GM19468 (cell line): ENCODE data around the gene PERP.
"Not testable (repeated sequence)": the region's sequence is repeated elsewhere in the genome, so short reads cannot be mapped to it uniquely, and the experiment has no call there.

Experiments
- ATAC-seq: cut with Tn5 transposase; IDR thresholded peaks from one replicate; pipeline ENCODE4 v1.9.1; 2021; ENCODE audit warnings: mild to moderate bottlenecking, moderate library complexity, moderate number of reproducible peaks; ENCODE audit not compliant: unreplicated experiment; ENCODE audit errors: extremely low read depth

The PERP gene

GRCh38 chr6:138105880-138106664 lies 1.1 kb downstream of the PERP start:
- no peak for ATAC-seq

DNA sequence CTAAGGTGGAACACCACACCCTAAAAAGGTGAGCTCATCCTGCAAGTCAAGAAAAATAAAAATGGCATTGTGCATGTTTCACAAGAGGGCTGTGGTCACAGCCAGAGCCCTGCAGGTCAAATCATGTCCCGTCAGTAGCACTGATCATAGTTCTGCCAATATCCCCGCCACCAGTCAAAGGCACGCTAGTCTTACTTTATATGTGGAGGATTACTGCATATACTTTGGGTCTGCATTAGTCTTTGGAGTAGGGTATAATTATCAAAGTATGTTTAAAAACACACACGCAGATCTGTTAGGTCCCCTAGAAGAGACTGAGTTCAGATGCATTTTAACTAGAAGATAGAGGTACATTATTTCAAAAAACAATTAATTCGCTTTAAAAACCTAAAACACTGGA lies 1.8 kb downstream of the PERP start:
- no peak for ATAC-seq

DNA sequence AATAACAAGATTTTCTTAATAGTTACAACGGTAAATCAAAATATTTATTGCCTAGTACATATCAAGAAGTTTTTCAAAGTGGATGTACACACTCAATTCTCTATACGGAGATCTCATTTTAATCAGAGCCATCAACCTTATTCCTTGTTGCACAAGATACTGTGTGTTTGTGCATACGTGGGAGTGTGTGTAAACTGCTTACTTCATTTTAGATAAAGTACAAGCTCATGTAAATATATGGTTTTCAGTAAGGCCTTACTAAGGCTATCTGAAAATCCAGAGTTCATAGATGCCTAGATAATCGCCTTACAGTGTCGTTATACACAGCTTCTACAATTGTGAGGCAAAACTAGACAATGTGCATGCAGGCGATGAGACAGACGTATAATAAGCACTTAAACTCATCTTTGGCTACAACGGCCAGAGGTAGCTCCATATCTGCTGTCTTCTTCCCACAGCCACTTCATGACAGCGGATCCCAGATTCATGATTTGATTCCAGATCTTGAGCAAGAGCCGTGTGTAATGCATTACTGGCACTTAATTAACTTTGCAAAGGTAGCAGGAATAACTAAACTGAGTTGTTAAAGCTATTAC lies 2.5 kb downstream of the PERP start:
- no peak for ATAC-seq

- ATAC-seq, result no peak
Observed at GRCh38 chr6:138103871-138104270, 3.3 kb downstream of the PERP start.

DNA sequence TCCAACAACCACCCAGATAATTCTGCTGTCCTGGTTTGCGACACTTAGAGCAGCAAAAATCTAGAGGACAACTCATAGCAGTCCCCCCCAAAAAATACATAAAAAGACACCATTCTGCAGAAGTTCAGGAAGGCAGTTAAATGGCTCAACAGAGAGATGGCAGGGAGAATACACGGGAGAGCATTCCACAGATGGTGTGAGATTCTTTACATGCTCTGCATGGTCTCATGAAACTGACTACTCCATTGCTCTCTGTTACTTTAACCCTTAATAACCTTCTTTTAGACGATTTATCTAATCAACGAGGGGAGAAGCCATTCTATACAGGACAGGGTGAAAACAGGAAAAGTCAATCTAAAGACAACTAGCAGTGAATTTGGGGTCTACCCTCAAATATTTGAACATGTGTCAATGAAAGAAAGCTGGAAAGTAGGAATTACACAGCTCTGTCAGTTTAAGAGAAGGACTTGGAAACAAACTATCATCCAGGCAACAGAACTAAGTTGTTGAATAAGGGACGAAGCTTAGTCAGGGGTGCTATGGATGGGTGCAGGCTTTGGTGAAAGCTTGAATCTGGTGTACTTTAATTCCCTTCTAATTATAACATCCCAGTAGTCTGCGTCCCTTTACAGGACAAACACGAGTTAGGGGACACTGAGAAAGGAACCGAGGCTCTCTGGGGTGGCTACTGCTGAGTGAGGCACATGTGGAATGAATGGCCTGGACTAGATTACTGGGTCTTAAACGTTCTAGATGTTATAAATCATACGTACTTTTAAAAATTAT lies 5.1 kb downstream of the PERP start:
- no peak for ATAC-seq

DNA sequence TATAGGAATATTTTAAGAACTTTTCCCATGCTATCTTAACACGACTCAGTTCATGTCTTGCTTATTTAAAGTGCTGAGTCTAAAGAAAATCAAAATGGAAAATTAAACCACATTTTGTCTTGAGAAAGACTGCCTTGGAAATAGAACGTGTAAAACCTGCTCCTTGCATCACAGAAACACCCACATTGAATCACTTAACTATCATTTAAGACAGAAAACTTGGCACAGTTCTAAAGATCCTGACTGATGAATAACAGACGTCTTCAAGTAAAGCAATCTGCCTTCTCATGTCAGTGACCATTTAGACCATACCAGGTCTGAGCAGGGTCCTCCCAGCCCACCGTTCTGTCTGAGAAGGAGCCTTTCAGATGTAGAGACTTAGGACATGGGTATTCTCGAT lies 7.4 kb downstream of the PERP start:
- no peak for ATAC-seq

GRCh38 chr6:138098306-138098705 lies 8.9 kb downstream of the PERP start:
- ATAC-seq, result no peak

DNA sequence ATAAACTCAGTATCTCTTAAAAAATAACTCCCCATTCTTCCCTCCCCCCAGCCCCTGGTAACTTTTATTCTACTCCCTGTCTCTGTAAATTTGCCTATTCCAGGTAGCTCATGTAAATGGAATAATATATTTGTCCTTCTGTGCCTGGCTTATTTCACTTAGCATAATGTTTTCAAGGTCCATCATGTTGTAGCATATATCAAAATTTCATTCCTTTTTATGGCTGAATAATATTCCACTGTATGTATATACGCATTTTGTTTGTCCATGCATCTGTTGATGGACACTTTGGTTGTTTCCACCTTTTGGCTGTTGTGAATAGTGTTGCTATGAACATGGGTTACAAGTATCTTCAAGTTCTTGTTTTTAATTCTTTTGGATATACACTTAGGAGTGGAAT lies 13.0 kb downstream of the PERP start:
- no peak for ATAC-seq

DNA sequence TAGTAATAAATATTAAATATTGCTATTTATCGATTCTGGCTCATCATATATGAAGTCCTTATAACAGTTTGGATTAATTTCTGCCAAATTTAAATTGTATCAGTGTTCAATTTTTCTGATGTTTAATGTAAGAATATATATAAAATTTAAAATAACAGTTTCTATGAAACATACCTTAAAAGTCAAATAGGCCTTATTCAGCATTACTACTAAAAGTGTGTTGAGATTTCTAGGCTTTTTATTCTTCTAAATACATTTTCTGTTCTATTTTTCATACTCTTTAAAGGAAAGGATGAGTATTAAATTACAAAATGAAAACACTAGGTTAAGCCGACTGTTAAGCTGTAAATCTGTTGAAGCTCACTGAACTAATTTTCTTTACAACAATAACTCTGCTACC lies 13.6 kb downstream of the PERP start:
- no peak for ATAC-seq

- no peak for ATAC-seq
Observed at GRCh38 chr6:138092686-138093085, 14.5 kb downstream of the PERP start.

- ATAC-seq, result no peak
Observed at GRCh38 chr6:138089325-138089724, 17.9 kb downstream of the PERP start.

DNA sequence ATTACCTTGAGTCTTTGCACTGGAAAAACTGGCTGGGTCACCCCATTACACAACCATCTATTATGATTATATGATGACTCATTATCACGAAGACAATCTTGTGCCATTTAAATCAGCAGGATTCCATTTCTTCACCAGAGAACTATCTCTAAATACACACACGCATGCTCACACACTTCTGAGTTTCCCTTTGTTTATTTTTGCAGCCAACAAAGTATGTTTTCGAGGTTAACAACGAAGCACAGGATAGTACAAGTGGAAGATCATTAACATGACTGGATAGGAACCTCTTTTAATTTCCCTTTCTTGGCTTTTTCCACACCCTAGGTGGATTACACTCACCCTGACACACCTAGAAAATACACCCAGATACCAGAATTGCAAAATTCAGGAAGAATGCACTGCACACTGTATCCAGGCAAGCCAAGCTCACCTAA lies 18.9 kb downstream of the PERP start:
- ATAC-seq, result no peak

DNA sequence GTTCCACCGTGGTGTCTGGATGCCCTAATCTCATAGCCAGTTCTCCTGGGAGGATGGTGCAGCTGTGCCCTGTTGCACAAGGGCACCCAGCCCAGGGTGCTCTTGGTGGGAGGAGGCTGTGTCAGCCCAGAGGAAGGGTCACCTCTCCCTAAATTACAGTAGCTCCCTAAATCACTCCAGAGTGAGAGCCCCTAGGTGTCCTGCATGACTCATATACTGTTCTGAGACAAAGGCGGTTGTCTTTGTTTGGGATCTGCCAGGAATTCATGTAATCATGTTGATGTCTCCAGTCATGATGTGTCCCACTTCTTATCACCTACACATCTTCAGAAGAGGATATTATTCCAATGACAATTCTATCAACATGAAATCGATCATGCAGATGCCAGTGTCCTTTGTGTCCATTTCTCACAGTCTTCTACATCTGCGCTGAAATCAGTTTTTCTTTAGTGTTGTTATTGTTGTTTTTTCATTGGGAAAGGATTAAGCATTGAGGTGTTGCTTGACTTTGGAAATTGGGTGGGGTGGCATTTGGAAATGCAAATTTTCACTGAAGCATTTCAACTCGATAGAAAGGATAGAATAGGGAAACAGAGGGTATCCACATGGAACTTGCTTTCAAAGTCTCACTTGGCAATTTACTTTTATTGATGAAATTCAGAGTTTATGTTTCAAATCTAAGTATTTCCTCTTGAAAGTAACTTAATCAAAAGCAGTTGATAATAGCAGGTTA lies 19.5 kb downstream of the PERP start:
- no peak for ATAC-seq

DNA sequence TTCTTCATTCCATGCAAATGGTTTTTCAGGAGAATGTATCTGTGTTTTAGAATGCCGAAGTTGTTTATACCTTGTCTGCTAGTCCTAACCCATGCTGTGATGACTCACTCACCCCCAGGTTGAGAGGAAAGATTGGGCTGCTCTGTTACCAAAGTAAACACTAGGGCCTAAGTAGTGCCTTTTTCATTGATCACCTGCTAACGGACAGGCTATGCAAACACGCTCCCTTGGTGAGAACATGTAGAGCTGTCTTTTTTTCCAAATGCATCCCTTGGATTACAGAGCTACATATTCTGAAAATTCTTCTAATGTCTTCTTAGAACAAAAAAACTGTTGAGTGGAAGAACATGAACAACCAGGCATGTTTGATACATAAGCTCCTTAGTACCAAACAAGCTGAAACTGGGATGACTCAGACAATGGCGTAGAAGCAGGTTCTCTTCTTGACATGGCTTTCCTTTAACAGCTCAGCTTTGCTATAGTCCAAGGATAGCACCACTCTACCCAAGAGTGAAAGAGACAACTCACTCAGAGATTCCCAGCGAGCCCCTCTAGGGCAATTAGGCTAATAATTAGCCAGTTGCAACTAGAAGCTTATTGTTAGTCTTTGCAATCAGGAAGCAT lies 20.5 kb downstream of the PERP start:
- ATAC-seq, result no peak

DNA sequence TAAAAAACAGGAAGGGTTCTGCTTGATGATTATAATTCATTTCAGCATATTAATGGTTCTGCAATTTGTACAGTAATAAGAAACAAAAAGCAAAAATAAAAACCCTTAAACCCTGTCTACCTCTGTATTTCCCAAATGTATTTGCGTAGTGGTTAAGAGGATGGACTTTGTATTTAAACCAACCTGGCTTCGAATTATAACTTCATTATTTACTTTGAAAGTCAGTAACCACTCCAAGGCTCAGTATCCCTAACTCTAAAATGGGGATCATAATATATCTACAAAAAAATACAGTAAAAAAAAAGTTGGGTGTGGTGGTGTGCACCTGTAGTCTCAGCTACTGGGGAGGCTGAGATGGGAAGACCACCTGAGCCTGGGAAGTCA lies 21.4 kb downstream of the PERP start:
- no peak for ATAC-seq

- no peak for ATAC-seq
Observed at GRCh38 chr6:138084904-138085838, 22.0 kb downstream of the PERP start.

- no peak for ATAC-seq
Observed at GRCh38 chr6:138082232-138082631, 25.0 kb downstream of the PERP start.

DNA sequence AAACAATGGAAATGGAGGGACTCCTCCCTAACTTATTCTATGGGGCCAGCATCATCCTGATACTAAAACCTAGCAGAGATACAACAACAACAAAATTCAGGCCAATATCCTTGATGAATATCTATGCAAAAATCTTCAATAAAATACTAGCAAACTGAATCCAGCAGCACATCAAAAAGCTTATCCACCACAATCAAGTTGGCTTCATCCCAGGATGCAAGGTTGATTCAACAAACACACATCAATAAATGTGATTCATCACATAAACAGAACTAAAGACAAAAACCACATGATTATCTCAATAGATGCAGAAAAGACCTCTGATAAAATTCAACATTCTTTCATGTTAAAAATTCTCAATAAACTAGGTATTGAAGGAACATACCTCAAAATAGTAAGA lies 27.7 kb downstream of the PERP start:
- not testable (repeated sequence) for ATAC-seq

DNA sequence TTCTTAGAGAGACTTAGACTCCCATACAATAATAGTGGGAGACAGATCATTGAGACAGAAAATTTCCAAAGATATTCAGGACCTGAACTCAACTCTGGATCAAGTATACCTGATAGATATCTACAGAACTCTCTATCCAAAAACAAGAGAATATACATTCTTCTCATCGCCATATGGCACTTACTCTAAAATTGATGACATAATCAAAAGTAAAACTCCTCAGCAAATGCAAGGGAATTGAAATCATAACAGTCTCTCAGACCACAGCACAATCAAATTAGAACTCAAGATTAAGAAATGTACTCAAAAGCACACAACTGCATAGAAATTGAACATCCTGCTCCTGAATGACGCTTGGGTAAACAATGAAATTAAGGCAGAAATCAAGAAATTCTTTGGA lies 28.7 kb downstream of the PERP start:
- no peak for ATAC-seq
